Cardiac fibroblast (primary cell): ENCODE measurements around the gene MYO5C.

ENCODE experiments used
- DNase-seq, 2 donors: peaks; one replicate each; pipeline versions ENCODE4 v3.0.0 to v3.0.0-alpha.2; 2010; ENCODE audit warnings: low read depth in 2 of 2
- H3K4me3 ChIP-seq, 2 donors: replicated peaks in 1 of 2; 1 replicate in 1 of 2; 2 replicates in 1 of 2; pipeline ENCODE4 v1.5.1; 2011; ENCODE audit warnings: low read depth in 2 of 2, low read length in 2 of 2, mild to moderate bottlenecking in 2 of 2, moderate library complexity in 1 of 2
- CTCF ChIP-seq: IDR thresholded peaks from one replicate; pipeline ENCODE4 v1.5.1; 2011; ENCODE audit warnings: low read depth, mild to moderate bottlenecking, low read length, inconsistent platforms

MYO5C gene

GRCh38 chr15:52230073-52230472, 65.5 kb downstream of the MYO5C start:
- TF ChIP-seq CTCF = no peak
- no peak overlapping the region for H3K4me3 ChIP-seq

GRCh38 chr15:52228921-52229320, 66.7 kb downstream of the MYO5C start:
- peak in 1 of 2 donors; percentile 28 for DNase-seq
- H3K4me3 ChIP-seq = no peak overlapping the region
- no peak for TF ChIP-seq CTCF

More at GRCh38 chr15:52230073-52230472, 65.5 kb downstream of the MYO5C start:
- DNase-seq = no peak

GRCh38 chr15:52227456-52227855, 68.1 kb downstream of the MYO5C start:
- no peak overlapping the region for H3K4me3 ChIP-seq
- peak; percentile 90 for DNase-seq
- peak; percentile 83 for TF ChIP-seq CTCF

- DNase-seq = no peak
- H3K4me3 ChIP-seq = no peak overlapping the region
- no peak for TF ChIP-seq CTCF
These were observed 70.4 kb downstream of the MYO5C start for GRCh38 chr15:52225230-52225629.

- H3K4me3 ChIP-seq = no peak overlapping the region
- DNase-seq = no peak
- TF ChIP-seq CTCF = no peak
These were observed 71.4 kb downstream of the MYO5C start for GRCh38 chr15:52224211-52224610.

GRCh38 chr15:52221730-52222129, 73.9 kb downstream of the MYO5C start:
- TF ChIP-seq CTCF = no peak
- no peak overlapping the region for H3K4me3 ChIP-seq
- no peak for DNase-seq

- no peak for DNase-seq
- no peak overlapping the region for H3K4me3 ChIP-seq
- TF ChIP-seq CTCF = no peak
These were observed 74.5 kb downstream of the MYO5C start for GRCh38 chr15:52220937-52221660.
